C4-2B (cell line): Measurements from ENCODE around the gene FES.

Experiments
- CTCF ChIP-seq: fragments of 450-650 bp; conservative IDR thresholded peaks from 2 replicates; pipeline ENCODE4 v1.5.1; 2017; ENCODE audit warnings: mild to moderate bottlenecking
- ZFX ChIP-seq: fragments of 450-650 bp; IDR thresholded peaks from 2 replicates; pipeline ENCODE4 v1.6.1; 2017

- no peak for TF ChIP-seq CTCF
- TF ChIP-seq ZFX: no peak
Observed at GRCh38 chr15:90921887-90922286, 37.6 kb downstream of the FES start.
